Activated naive CD4-positive, alpha-beta T cell (primary cell): ENCODE data around the gene CPB2.

Source experiments
- DNase-seq, 4 experiments: peaks; one replicate each; lab custom pipeline; 2025; lab: John Stamatoyannopoulos, UW

CPB2 gene

DNA sequence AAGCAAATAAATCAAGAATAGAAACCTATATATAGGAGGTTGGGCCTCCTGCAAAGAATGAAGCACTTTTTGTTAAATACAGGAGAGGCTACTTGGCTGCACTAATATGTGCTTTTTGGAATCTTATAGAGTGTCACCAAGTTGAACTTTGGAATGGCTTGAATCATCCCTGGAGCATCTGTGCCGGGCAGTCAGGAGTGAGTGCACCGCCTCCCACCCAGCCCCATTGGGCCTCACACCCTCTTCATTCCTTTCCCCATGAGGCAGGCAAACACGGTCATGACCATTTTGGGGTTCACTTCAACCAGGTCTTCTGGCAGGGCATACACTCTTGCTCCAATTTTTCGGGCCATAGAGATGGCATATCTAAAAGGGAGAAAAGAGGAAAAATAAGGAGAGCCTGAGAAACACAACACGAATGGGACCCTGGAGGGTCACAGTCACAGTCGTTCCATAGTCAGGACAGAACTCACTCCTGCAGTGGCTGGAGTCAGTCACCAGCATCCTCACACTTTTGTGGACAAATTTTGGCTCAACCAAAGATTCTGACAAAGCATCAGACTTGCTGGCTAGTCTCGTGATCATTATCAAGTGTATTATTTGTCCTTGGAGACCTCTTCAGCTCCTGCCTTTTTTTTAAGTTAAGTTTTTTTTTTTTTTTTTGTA is 22.7 kb upstream of the CPB2 start:
- DNase-seq: no peak

DNA sequence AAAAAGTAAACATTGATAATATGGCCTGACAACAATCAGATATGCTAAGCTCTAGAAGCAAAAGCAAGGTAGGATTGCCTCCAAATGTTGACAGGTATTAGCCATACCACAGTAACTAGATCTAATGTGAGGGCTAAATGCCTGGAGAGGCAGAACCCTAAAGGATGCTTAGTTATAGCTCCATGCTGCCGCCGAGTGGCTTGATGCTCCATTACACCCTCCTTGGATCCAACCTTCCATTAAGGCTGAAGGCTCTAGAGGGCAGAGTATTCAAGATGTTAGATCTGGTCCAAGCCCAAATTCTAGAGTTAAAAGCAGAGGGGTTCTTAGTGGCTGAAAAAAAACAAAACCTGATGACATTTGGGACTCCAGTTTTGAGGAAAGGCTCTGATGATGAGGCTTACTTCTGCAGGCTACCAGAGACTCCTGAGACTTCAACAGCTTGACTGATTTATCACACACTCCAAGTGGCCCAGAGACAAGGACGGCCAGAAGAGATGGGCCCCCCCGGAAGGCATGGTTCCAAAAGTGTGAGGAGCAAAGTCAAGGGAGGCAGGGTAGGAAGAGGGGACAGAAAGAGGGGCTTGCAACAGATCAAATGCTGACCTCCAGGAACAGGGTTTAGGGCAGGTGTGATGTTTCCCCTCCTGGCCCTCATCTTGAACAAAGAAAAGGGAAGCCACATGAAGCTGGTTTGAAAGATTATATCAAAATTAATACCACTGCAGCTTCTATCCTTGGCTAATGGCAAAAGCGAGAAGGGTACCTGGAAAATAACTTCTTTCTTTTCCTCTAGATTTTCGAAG is 21.9 kb upstream of the CPB2 start:
- DNase-seq: peak; percentile 10 to 64 (median 30)

DNA sequence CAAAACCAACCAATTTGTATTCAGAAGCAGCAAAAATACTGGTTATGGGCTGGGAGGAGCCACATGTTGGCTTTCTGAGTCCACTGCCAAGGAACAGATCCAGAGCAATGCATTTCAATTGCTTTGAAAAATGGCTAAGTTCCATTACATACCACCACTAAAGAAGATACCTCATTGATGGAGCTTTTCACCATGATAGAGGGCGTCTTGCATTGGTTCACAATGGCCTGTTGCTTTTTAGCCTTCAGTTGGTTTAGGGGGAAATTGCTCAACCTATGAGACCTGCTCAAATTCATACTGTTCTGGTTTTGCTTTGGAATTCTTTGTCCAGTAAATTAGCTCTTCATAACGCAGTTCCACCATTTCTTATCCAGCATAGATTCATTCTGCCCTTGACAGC is 21.2 kb upstream of the CPB2 start:
- DNase-seq: no peak

DNA sequence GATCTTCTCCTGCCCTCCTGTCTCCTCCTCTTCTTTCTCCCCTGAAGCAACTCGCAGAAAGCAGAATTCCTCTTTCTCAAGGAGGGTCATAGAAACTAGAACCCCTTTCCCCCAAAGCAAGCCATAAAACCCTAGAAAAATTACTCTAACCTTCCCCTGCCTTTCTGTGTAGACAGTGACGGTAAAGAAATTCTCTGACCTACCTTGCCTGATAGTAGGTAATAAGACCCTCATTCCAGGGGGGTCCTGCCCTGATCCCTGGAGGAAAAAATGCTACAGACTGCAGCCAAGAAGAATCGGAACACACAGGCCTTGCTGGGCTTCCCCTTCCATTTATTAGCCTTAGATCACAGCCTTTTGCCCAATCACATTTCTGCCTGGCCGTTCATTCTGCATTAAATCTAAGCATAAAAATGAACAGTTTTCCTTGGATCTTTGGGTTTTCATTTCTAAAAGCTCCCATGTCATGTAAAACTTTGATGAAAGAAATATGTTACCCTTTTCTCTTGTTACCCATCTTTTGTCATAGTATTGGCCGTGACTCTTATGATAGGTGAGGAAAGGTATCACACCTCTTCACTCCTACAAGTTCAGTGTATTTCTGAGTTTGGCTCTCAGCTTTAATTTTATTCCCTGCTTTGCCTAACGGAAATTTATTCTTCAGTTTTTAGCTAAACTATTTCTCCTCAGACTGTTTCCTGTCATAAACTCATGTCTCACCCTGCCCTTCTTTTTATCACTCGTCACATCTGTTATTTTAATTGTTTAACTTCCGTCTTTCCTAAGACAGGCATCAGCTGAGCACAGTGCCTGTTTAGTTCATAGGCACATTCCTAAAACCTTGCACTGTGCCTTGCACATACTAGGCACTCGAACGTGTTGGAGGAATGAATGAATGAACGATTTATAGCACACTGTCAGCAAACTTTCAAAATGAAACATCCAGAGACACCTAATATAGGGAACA is 20.4 kb upstream of the CPB2 start:
- no peak for DNase-seq

DNA sequence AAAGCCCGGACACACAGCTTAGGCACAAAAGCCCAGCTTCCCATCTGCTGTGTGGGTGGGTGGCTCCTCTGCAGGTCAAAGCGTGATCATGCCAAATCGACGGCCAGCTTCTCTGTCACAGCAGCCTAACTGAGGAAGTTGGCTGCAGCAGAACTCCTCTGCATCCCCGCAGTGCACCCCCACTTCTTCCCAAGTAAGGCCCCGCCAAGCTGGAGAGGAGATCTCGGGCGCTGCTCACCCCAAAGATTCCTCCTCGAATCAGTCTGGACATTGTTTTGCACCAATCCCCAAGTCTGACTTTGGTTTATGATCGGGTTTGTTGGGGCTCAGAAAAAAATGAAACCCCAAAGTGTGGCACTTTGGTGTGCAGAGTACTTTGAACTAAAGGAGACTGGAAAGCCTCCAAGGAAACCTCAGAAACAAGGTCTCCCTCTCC is 19.7 kb upstream of the CPB2 start:
- DNase-seq: no peak

DNA sequence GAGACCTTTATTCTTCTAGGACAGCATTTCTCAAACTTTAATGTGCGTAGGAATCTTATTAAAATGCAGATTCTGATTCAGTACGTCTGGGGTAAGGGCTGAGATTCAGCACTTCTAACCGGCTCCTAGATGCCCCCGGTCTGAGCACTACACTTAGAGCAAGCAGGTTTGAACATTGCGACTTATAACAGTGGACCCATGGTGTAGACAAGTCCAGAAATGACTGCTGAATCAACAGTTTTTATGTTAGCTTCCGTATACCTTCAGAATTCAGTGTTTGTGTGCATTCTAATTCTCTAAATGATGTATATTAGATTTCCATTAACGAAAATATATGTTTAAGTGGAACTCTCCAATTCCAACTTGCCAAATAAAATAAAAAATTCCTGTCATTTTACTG is 17.5 kb upstream of the CPB2 start:
- DNase-seq: no peak

DNA sequence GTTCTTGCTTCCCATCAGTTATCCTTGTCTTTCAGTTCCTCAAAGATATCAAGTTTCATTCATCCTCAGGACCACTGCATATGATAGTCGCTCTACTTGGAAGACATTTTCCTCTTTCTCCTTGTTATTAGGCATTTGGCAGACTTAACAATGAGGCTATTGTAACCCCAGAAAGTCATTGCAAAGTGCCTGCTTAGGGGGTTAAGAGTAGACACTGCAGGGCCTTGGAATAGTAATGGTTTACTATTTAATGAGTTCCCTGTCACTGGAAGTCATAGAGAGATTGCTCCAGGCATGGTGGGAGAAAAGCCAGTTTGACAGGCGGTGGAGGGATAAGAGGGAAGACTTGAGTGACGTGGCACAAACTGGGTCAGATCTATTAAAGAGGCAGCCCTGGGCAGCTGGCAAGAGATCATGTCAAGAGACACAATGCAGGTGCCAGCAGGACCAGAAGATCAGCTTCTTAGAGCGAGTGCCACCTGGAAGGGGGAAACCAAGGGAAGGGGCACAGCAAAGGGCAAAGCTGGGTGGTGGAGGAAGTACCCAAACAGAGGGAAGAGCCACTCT is 16.8 kb upstream of the CPB2 start:
- no peak for DNase-seq

DNA sequence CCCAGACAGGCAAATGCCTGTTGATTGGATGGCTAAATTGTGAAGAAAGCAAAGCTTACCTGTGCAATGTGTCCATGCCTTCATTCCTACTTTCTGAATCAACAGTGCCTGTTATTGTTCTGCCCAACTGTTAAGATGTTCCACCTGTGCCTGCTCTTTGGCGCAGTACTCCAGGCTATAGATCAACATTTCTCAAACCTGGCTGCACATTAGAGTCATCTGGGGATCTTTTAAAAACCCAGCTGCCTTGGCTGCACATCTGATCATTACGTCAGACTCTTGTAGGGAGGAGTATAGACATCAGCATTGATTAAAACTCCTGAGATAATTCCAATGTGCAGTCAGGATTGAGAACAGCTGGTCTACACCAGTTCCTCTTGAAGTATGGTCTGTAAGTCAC is 16.2 kb upstream of the CPB2 start:
- DNase-seq: no peak

DNA sequence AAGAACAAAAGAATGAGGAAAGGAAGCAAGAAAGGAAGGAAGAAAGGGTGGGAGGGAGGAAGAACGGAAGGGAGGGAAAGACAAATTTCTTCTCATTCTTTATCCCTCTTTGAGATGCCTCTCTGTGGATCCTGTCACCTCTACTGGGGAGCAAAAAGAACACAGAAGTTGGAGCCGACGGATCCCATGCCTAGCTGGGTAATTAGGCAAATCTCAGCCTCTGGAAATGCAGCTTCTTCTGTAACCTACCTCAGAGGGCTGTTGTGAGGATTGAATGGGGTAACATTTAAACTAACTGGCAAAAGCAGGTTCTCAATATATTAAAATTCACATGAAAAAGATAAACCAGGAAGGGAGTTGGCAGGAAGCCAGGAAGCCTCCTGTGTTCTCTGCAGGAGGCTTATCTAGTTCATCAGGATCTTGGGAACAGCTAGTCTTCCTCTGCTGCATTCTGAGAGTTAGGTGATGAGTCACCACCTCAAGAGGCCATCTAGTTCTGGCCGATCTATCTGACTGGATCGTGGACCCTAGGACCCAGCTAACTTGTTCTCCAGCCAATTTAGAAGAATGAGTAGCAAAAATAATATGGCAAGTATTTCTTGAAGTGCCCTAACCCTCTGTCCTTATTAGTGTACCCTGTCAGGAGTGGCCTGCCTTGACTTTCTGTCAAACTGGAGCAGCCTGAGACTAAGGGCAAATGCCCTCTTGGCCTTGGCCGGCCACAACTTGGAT is 15.2 kb upstream of the CPB2 start:
- DNase-seq: no peak

DNA sequence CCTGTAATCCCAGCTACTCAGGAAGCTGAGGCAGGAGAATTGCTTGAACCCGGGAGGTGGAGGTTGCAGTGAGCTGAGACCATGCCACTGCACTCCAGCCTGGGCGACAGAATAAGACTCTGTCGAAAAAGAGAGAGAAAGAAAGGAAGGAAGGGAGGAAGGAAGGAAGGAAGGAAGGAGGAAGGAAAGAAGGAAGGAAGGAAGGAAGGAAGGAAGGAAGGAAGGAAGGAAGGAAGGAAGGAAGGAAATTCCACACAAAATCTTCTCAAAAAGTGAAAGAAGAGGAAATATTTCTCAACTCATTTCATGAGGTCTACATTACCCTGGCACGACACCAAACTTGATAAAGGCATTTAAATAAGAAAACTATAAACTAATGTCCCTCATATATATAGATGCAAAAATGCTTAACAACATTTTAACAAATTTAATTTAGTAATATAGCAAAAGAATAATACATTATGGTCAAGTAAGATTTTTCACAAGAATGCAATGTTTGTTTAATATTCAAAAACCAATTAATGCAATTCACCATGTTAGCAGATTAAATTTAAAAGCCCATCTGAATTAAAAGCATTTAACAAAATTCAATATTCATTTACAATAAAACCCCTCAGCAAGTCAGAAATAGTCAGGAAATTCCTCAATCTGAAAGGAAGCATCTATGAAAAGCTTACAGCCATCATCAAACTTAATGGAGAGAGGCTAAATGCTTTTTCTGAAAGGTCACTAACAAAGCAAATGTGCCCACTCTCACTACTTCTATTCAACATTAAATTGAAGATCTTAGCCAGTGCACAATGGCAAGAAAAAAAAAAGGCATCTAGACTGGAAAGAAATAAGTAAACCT is 12.0 kb upstream of the CPB2 start:
- DNase-seq: no peak

DNA sequence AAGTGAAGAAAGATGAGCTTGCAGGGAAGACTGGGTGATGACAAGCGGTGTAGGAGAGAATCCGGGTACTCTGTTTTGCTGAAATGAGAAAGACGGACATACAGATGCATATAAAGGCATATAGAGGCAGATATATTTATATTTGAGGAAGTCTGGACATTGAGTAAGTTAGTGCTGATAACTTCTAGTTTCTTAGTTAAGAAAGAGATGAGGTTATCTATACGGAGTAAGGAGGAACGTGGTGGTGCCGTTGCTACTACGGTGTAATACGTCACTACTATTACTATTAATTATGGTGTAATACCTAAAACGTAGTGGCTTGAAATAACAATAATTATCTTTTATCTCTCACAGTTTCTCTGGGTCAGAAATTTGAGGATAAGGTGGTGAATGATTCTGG is 9.8 kb upstream of the CPB2 start:
- DNase-seq: no peak

DNA sequence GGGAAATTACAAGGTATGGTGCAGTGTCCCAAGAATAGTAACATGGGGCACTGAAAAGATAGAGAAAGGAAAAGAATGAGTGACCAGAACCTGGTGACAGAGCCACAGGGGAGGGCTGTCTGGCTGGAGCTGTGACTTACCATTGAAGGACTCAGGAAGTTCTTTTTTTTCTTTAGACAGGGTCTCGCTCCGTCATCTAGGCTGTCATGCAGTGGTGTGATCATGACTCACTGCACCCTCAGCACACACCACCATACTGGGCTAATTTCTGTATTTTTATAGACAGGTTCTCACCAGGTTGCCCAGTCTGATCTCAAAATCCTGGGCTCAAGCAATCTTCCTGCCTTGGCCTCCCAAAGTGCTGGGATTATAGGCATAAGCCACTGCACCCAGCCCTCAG is 8.8 kb upstream of the CPB2 start:
- DNase-seq: no peak

DNA sequence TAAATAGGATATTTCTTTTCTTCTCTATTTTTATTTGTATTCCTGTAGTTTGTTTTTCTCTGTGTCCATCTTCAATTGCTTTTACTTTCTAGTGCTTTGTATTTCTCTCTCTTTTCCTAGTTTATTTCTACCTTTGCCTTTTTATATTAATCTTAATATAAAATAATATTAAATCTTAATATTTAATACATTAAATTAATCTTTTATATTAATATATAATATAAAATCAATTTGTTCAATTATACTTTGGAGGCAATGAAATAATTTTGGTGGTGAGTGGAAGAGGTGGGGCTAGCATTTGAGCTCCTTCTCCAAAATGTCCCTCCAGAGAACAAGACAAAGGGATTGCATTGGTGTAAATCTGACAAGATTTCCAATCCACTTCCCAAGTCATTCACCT is 6.3 kb upstream of the CPB2 start:
- no peak for DNase-seq

DNA sequence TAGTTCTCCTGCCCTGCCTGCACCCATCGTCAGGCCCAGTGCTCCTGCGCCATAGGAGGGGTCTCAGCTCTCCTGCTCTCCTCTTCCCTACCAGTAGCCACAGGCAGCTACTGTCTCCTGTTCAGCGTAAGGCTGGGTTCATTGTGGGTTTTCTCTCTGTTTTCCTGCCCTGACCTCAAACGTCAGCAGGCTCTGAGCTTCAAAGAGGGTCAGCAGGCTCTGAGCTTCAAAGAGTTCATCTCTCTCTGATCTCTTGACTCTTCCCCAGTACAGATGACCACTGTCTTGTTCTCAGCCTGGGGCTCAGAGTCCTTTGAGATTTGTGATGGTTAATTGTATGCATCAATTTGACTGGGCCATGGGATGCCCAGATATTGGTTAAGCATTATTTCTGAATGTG is 4.6 kb upstream of the CPB2 start:
- DNase-seq: no peak

DNA sequence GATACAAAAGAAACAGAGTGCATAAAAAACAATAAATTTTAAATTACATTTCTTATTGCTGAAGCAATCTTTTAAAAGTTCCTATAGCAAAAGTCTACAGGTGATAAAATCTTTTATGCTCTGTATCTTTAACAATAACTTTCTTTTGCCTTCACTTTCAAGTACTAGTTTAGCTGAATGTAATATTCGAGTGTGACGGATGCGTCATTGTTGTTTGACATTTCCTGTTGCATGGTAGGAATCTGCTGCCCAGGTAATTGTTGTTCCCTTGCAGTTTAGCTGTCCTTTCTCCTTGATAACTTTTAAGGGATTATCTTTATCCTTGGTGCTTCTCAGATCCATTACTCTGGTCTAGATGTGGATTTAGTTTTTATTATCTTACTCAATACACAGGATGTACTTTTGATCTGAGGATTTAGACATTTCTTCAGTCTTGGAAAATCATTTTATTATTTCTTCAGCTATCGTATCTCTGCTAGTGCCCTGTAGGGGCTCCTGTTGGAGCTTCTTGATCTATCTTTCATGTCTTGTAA is 2.1 kb upstream of the CPB2 start:
- DNase-seq: no peak

DNA sequence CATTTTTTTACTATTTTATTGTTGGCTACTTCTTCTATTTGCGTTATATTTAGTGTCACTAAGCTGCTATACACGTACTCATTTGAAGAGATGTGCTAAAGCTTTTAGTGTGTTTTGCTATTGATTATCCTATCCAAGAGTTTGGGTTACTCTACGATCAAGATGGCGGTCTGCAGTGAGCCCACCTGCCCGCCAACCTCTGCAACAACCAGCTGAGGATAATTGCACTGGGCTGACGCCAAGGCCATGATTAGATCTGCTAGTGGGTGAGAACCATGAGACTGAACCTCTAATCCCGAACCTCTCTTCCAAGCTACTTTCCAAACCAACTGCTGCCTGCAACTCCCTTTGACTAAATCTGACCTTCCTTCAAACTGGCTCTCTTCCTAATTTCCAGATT is 1.8 kb downstream of the CPB2 start:
- DNase-seq: no peak

DNA sequence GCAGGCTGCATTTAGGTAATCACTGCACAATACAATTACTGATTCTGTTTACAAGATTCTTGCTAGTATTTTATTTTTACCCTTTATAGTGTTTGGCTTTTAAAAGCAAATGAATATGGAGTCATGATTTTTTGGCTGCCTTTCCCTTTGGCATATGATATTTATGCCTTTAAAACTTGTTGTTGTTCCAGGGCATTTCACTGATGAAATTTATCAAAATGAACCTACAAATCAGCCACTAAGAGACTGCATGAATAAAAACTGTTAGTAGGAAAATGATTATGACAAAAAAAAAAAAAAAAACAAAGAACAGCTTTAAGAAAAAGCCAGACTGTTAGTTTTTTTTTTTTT is 2.6 kb downstream of the CPB2 start:
- DNase-seq: no peak

DNA sequence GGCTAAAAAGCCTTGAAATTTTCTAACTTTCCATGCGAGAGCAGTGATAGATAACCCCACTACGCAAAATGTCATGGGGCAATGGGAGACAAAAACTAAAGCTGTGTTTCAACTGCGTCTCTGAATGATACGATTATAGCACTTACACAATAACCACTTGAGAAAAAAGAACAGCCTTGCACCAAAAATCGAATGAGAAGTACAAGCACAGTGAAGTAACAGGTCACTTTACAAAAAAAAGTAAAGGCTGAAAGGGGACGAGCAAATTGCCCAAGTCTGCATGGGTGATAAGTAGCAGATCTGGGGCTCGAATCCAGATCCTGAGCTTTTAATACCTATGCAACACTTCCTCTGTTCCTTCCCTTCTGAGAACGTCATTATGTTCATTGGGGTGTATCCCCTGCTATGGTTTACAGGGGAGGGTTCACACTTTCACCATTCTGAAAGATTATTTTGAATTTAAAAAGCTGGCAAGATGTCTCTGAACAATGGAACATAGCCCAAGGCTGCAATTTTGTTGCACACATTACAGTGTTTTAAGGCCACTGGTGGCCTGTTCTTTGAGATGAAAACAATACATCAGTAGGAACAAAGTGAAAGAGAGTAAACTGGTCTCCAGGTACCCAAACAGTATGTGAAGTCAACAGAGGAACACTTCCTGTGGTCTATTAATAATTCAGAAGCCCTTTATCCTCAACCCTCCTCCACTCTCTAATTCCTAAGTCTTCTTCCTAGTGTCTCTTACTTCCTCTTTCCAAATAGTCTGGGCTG is 3.2 kb downstream of the CPB2 start:
- DNase-seq: no peak

DNA sequence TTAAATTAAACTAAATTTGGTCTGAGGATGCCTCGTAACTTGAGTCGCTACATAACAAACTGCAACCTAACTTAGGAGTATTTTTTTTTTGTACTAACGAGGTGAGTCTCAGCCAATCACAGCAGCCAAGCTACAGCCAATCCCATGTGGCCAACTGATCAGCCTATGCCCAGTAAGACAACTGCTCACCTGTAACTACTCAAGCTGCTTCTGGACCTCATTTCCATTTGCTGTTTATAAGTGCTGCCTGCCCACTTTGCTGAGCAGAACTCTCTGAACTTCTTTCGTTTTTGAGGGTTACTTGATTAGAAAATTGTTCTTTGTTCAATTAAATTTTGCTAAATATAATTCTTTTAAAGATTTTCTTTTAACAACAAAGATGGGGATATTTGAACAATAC is 3.8 kb downstream of the CPB2 start:
- DNase-seq: no peak
